Tibial artery (tissue), 4 donors: ENCODE measurements around the gene ARHGAP21.
A peak's percentile ranks its signal among the peaks of the same experiment; 100 is the strongest.
"Not testable (repeated sequence)": the region's sequence is repeated elsewhere in the genome, so short reads cannot be mapped to it uniquely, and the experiment has no call there.

Source experiments
- DNase-seq, 2 donors: peaks; one replicate each; pipeline ENCODE4 v3.0.0-alpha.2; 2019
- H3K27ac ChIP-seq, 2 donors: fragments of 200-600 bp; sonication (generic) in 1 of 2; 1 replicate in 1 of 2; 2 replicates in 1 of 2; pipeline ENCODE4 v1.5.1; 2018 to 2019; ENCODE audit warnings: mild to moderate bottlenecking in 1 of 2
- H3K27me3 ChIP-seq, 2 donors: fragments of 200-600 bp; sonication (generic) in 1 of 2; one replicate each; pipeline versions ENCODE4 v1.5.1 to v1.6.0; 2016 to 2019
- H3K36me3 ChIP-seq, 3 donors: fragments of 200-600 bp; sonication (generic) in 2 of 3; one replicate each; pipeline ENCODE4 v1.5.1; 2016 to 2019; ENCODE audit warnings: mild to moderate bottlenecking in 2 of 3
- H3K4me1 ChIP-seq, 4 donors: fragments of 200-600 bp; sonication (generic) in 2 of 4; 1 replicate in 3 of 4; 2 replicates in 1 of 4; pipeline ENCODE4 v1.5.1; 2016 to 2019
- H3K4me3 ChIP-seq, 2 donors: fragments of 200-600 bp; sonication (generic) in 1 of 2; 1 replicate in 1 of 2; 2 replicates in 1 of 2; pipeline ENCODE4 v1.5.1; 2018 to 2019; ENCODE audit warnings: mild to moderate bottlenecking in 2 of 2
- H3K9me3 ChIP-seq, 3 donors: fragments of 200-600 bp; sonication (generic) in 1 of 3; one replicate each; pipeline ENCODE4 v1.5.1; 2016 to 2019
- CTCF ChIP-seq, 2 experiments: fragments of 200-600 bp in 1 of 2; fragments of 450-650 bp in 1 of 2; IDR thresholded peaks; one replicate each; pipeline ENCODE4 v1.5.1; 2017 to 2019; ENCODE audit warnings: antibody characterized with exemption in 2 of 2, mild to moderate bottlenecking in 1 of 2, moderate library complexity in 1 of 2
- intact Hi-C: fragments of 100-400 bp; cut with DNase I; formaldehyde crosslinking; loops from one replicate; pipeline ENCODE4 v1.15.0; 2023; ENCODE audit warnings: low total_unique reads

ARHGAP21 gene

DNA sequence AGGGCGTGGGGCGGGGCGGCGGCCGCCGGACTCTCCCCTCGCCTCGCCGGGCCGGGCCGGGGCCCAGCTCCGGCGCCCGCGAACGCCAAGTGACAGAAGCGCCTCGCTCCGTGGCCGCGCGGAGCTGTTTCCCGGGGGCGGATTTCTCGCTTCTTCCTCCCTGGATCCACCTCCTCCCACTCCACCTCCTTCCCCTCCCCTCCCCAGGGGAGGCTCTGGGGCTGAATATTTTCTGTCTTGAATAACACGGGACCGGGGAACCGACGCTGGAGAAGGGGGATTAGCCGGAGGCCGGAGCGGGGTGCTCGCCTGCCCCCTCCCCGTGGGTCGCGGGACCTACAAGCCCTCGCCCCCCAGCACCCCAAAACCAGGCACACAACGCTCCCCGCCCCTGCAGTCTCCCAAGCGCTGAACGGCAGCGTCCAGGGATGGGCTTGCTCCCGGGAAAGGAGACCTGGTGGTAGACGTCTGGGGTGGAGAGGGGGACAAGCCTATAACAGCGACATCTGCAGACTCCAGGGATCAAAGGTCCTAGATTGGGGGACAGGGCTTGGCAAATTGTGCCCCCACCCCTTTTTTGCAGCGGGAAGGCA is at the start of gene ARHGAP21:
Gene ARHGAP21 (minus strand): TSS at position 100 of the 593 bp plus-strand sequence. CDS start 1,988 bp downstream, outside the sequence.
- H3K9me3 ChIP-seq: no peaks in the 10 kb centered on the region
- no peak for TF ChIP-seq CTCF (IDR thresholded peaks at IDR 0.05)
- H3K4me3 ChIP-seq: peak within 1 kb of the TSS; percentile 61 to 63
- H3K36me3 ChIP-seq: no peaks in the 10 kb centered on the region
- peaks cover 0 to 29% (median 19%) of the 10 kb centered on the region in 4 donors for H3K4me1 ChIP-seq
- H3K27me3 ChIP-seq: no peaks in the 10 kb centered on the region
- peak; percentile 76 to 87 for DNase-seq
- peak within 1 kb of the TSS; percentile 85 to 90 for H3K27ac ChIP-seq
- intact Hi-C loops: loop anchor here (5.0 to 10.0 kb wide), 3 partner anchors 79 to 293 kb away; partner anchors contain the start of genes ENKUR, PRTFDC1 and THNSL1

GRCh38 chr10:24771943-24772694 is 48.4 kb upstream of the ARHGAP21 start:
- TF ChIP-seq CTCF (IDR thresholded peaks at IDR 0.05): no peak
- intact Hi-C loops: no loop called here
- no peak for DNase-seq
- no peaks in the 10 kb centered on the region for H3K9me3 ChIP-seq
- no peak overlapping the region for H3K4me3 ChIP-seq
- H3K4me1 ChIP-seq: no peaks in the 10 kb centered on the region
- H3K27ac ChIP-seq: no peak overlapping the region
- no peaks in the 10 kb centered on the region for H3K27me3 ChIP-seq
- no peaks in the 10 kb centered on the region for H3K36me3 ChIP-seq

GRCh38 chr10:24764991-24765390 is 41.3 kb upstream of the ARHGAP21 start:
- DNase-seq, H3K27me3 ChIP-seq, H3K9me3 ChIP-seq, H3K27ac ChIP-seq, H3K4me3 ChIP-seq, intact Hi-C loops, H3K36me3 ChIP-seq, H3K4me1 ChIP-seq: not testable (repeated sequence)

GRCh38 chr10:24762966-24763623 is 39.4 kb upstream of the ARHGAP21 start:
- Histone ChIP-seq H3K9me3 (no peaks in the 10 kb centered on the region), H3K4me1 (peaks cover 0 to 7% (median 0%) of the 10 kb centered on the region in 4 donors), H3K27ac (no peak overlapping the region), H3K4me3 (no peak overlapping the region), H3K36me3 (no peaks in the 10 kb centered on the region), H3K27me3 (no peaks in the 10 kb centered on the region)
- intact Hi-C loops: no loop called here
- no peak for DNase-seq
- TF ChIP-seq CTCF (IDR thresholded peaks at IDR 0.05): no peak

- no peaks in the 10 kb centered on the region for H3K27me3 ChIP-seq
- H3K4me3 ChIP-seq: no peak overlapping the region
- intact Hi-C loops: no loop called here
- DNase-seq: no peak
- H3K27ac ChIP-seq: no peak overlapping the region
- TF ChIP-seq CTCF (IDR thresholded peaks at IDR 0.05): no peak
- H3K9me3 ChIP-seq: no peaks in the 10 kb centered on the region
- no peaks in the 10 kb centered on the region for H3K36me3 ChIP-seq
- peaks cover 0 to 7% (median 0%) of the 10 kb centered on the region in 4 donors for H3K4me1 ChIP-seq
Observed at GRCh38 chr10:24762161-24762924, 38.7 kb upstream of the ARHGAP21 start.
